A549 (cell line): Measurements from ENCODE around the gene HIVEP3. TPM values are rescaled to one million over a fixed set of nuclear protein-coding genes. Genes with fewer than 3 reads are reported as not detected.

Source experiments
- ATAC-seq, 2 experiments: fragments of 200-7000 bp in 1 of 2; fragments of >200 bp in 1 of 2; cut with Nextera tagmentation in 1 of 2; cut with Tn5 transposase in 1 of 2; 3 replicates each; pipeline versions ENCODE4 v1.8.0 to v1.9.1; 2018 to 2020; ENCODE audit warnings: mild to moderate bottlenecking in 1 of 2, moderate library complexity in 1 of 2
- CTCF ChIA-PET: fragments of 300-600 bp; sonication (Branson Sonifier 250); formaldehyde crosslinking; extraction: SDS; loops from one replicate; lab custom pipeline; 2021; ENCODE audit warnings: antibody characterized with exemption, inconsistent platforms; lab: Yijun Ruan, JAX
- POLR2A ChIA-PET: fragments of 350-600 bp; formaldehyde crosslinking; extraction: SDS; loops from one replicate; lab custom pipeline; 2021; ENCODE audit warnings: antibody characterized with exemption, inconsistent platforms; lab: Yijun Ruan, JAX
- DNase-seq, 2 experiments: peaks; one replicate each; pipeline versions ENCODE4 v3.0.0 to v3.0.0-alpha.2; 2011 to 2016; ENCODE audit warnings: low read depth in 1 of 2, low spot score in 1 of 2
- FAIRE-seq: peaks from 2 replicates; lab custom pipeline; 2011; peaks lifted over from hg19 to GRCh38; lab: Jason Lieb, UNC
- H3K27ac ChIP-seq, 2 experiments: fragments of >200 bp; sonication (Bioruptor Twin); formaldehyde crosslinking; 3 replicates each; pipeline ENCODE4 v1.5.1; 2016 to 2017
- H3K4me1 ChIP-seq: fragments of >200 bp; sonication (Bioruptor Twin); formaldehyde crosslinking; 3 replicates; pipeline ENCODE4 v1.6.1; 2016
- H3K4me2 ChIP-seq: fragments of >200 bp; sonication (Bioruptor Twin); formaldehyde crosslinking; 3 replicates; pipeline ENCODE4 v1.6.1; 2016
- H3K4me3 ChIP-seq: fragments of >200 bp; sonication (Bioruptor Twin); formaldehyde crosslinking; 3 replicates; pipeline ENCODE4 v1.5.1; 2016
- H3K9me3 ChIP-seq: fragments of >200 bp; sonication (Bioruptor Twin); formaldehyde crosslinking; 3 replicates; pipeline ENCODE4 v1.6.1; 2016
- BCL3 ChIP-seq: fragments of >200 bp; sonication (Bioruptor Twin); formaldehyde crosslinking; IDR thresholded peaks from 3 replicates; pipeline ENCODE4 v1.6.1; 2016
- CBX2 ChIP-seq: fragments of 200-600 bp; sonication (generic); IDR thresholded peaks from 2 replicates; pipeline ENCODE4 v1.6.1; 2016; ENCODE audit warnings: low read depth, mild to moderate bottlenecking, borderline replicate concordance
- CHD4 ChIP-seq: fragments of 200-600 bp; sonication (generic); IDR thresholded peaks from 2 replicates; pipeline ENCODE4 v1.6.1; 2016; ENCODE audit warnings: antibody characterized with exemption, mild to moderate bottlenecking, borderline replicate concordance
- EHMT2 ChIP-seq: fragments of 200-600 bp; sonication (generic); IDR thresholded peaks from 2 replicates; pipeline ENCODE4 v1.6.1; 2016; ENCODE audit warnings: antibody characterized with exemption, low read depth, mild to moderate bottlenecking, moderate library complexity
- ESRRA ChIP-seq: fragments of 150-350 bp; IDR thresholded peaks from 2 replicates; pipeline ENCODE4 v1.6.1; 2014; ENCODE audit warnings: mild to moderate bottlenecking, low read length, borderline replicate concordance
- FOSL2 ChIP-seq, 2 experiments: fragments of 450-650 bp in 1 of 2; fragments of >200 bp in 1 of 2; sonication (Bioruptor Twin) in 1 of 2; formaldehyde crosslinking; IDR thresholded peaks; 2 replicates each; pipeline versions ENCODE4 v1.5.0 to v1.6.1; 2016 to 2020; ENCODE audit warnings: mild to moderate bottlenecking in 1 of 2, moderate library complexity in 1 of 2
- HMGXB4 ChIP-seq: fragments of 250-450 bp; sonication (Bioruptor Pico); IDR thresholded peaks from 2 replicates; pipeline ENCODE4 v1.5.0; 2021; ENCODE audit warnings: mild to moderate bottlenecking, moderate library complexity, borderline replicate concordance
- HOXA7 ChIP-seq: fragments of 250-450 bp; sonication (Bioruptor Pico); IDR thresholded peaks from 2 replicates; pipeline ENCODE4 v1.5.0; 2020; ENCODE audit warnings: mild to moderate bottlenecking, moderate library complexity
- HOXB13 ChIP-seq: fragments of 250-450 bp; sonication (Bioruptor Pico); IDR thresholded peaks from 2 replicates; pipeline ENCODE4 v1.5.0; 2020; ENCODE audit warnings: low read depth, mild to moderate bottlenecking, moderate library complexity
- KDM5A ChIP-seq: fragments of 200-600 bp; sonication (generic); IDR thresholded peaks from 2 replicates; pipeline ENCODE4 v1.6.1; 2016; ENCODE audit warnings: antibody characterized with exemption, mild to moderate bottlenecking
- MAX ChIP-seq: IDR thresholded peaks from 2 replicates; pipeline ENCODE4 v1.6.1; 2012
- MYC ChIP-seq: IDR thresholded peaks from 2 replicates; pipeline ENCODE4 v1.6.1; 2012; ENCODE audit warnings: mild to moderate bottlenecking, inconsistent platforms, low read length, improper control_type of control experiment, borderline replicate concordance
- NFE2L2 ChIP-seq: fragments of 150-350 bp; conservative IDR thresholded peaks from 2 replicates; pipeline ENCODE4 v1.6.1; 2014; ENCODE audit warnings: low read length
- PHF8 ChIP-seq: fragments of 200-600 bp; sonication (generic); IDR thresholded peaks from 2 replicates; pipeline ENCODE4 v1.6.1; 2016; ENCODE audit warnings: low read depth, mild to moderate bottlenecking, antibody characterized with exemption, moderate library complexity, borderline replicate concordance
- POLR2A ChIP-seq: IDR thresholded peaks from 2 replicates; pipeline ENCODE4 v1.6.1; 2012; ENCODE audit warnings: mild to moderate bottlenecking, low read length
- POLR2AphosphoS2 ChIP-seq: conservative IDR thresholded peaks from 2 replicates; pipeline ENCODE4 v1.6.1; 2012; ENCODE audit warnings: low read length, improper control_type of control experiment, inconsistent platforms
- RCOR1 ChIP-seq: fragments of 150-350 bp; IDR thresholded peaks from 2 replicates; pipeline ENCODE4 v1.6.1; 2014; ENCODE audit warnings: antibody characterized with exemption, low read length, low read depth
- TFCP2L1 ChIP-seq: fragments of 250-450 bp; sonication (Bioruptor Pico); IDR thresholded peaks from 2 replicates; pipeline ENCODE4 v1.5.0; 2021; ENCODE audit warnings: mild to moderate bottlenecking
- TP53 ChIP-seq: fragments of 250-450 bp; sonication (Bioruptor Pico); IDR thresholded peaks from 2 replicates; pipeline ENCODE4 v1.5.0; 2021; ENCODE audit warnings: mild to moderate bottlenecking, moderate library complexity
- USF2 ChIP-seq: fragments of 450-650 bp; IDR thresholded peaks from 2 replicates; pipeline ENCODE4 v1.6.1; 2014; ENCODE audit warnings: antibody characterized with exemption
- ZC3H11A ChIP-seq: fragments of 450-650 bp; IDR thresholded peaks from 2 replicates; pipeline ENCODE4 v1.6.1; 2014; ENCODE audit warnings: antibody characterized with exemption, mild to moderate bottlenecking
- WGBS: methylation state at CpG from one replicate; pipeline ENCODE4 v1.1.6; 2017; ENCODE audit errors: missing lambda C conversion rate; 5-methylcytosine and 5-hydroxymethylcytosine counted together
- polyA plus RNA-seq, 4 experiments: library from polyadenylated mRNA; depleted of rRNA in 3 of 4; stranded (reverse); fragments of >200 nt; fragmentation: RNase III in 1 of 4; extraction: RNeasy Plus Mini Kit Qiagen cat#74134 plus additional on column Dnase treatment in 1 of 4; gene quantifications; 2 replicates in 3 of 4; 3 replicates in 1 of 4; pipeline ENCODE4 v1.2.3, GENCODE V29; 2011 to 2017

HIVEP3 gene
- polyA plus RNA-seq, 2 of the 4 experiments (the other 2 are of a cell fraction): 1.5 to 2.0 TPM

GRCh38 chr1:41560496-41560895 is 358.2 kb downstream of the HIVEP3 start:
- H3K9me3 ChIP-seq: no peaks in the 10 kb centered on the region
- ChIA-PET CTCF (interaction anchor here (0.7 to 1.0 kb wide), 2 partner anchors 13 to 14 kb away, joined by 3 to 4 read pairs; no protein-coding TSS in a partner anchor), POLR2A (no interaction called here)
- H3K4me1 ChIP-seq: no peaks in the 10 kb centered on the region
- TF ChIP-seq USF2 (no peak), CHD4 (no peak), KDM5A (no peak)
- no peak for ATAC-seq
- no peak overlapping the region for H3K27ac ChIP-seq
- H3K4me3 ChIP-seq: no peak overlapping the region
- no peak for DNase-seq
- H3K4me2 ChIP-seq: no peak overlapping the region
- WGBS: 46% methylated on average over 5 of the region's 5 CpGs
- no peak for FAIRE-seq

GRCh38 chr1:41559331-41559730 is 359.4 kb downstream of the HIVEP3 start:
- WGBS: 42% methylated on average over 5 of the region's 5 CpGs
- Histone ChIP-seq H3K4me1 (no peaks in the 10 kb centered on the region), H3K27ac (no peak overlapping the region), H3K4me3 (no peak overlapping the region)
- DNase-seq (no peak), ATAC-seq (no peak)
- POLR2A ChIA-PET: no interaction called here
- TF ChIP-seq TP53 (CRISPR knock-in tag) (no peak), POLR2A (no peak), EHMT2 (no peak), KDM5A (no peak), POLR2AphosphoS2 (no peak), PHF8 (no peak), ZC3H11A (no peak), FOSL2 (IDR thresholded peaks at IDR 0.05) (no peak), FOSL2 (CRISPR knock-in tag; IDR thresholded peaks at IDR 0.05) (no peak), BCL3 (no peak), RCOR1 (no peak), ESRRA (no peak), TFCP2L1 (CRISPR knock-in tag) (no peak), HOXA7 (CRISPR knock-in tag) (no peak), USF2 (no peak), MYC (no peak), MAX (no peak), CBX2 (no peak), HMGXB4 (CRISPR knock-in tag) (no peak), NFE2L2 (no peak), HOXB13 (CRISPR knock-in tag) (no peak)
- TF ChIP-seq, all 56 proteins: peak for 0
- H3K9me3 ChIP-seq: no peaks in the 10 kb centered on the region
- no peak overlapping the region for H3K4me2 ChIP-seq
- CTCF ChIA-PET: interaction anchor here (2.1 kb wide), 1 partner anchor 15 kb away, joined by 8 read pairs; no protein-coding TSS in a partner anchor
- FAIRE-seq: no peak
